Mucosa of descending colon (tissue), 3 donors: ENCODE results near the gene GTSE1. TPM values are rescaled to one million over a fixed set of nuclear protein-coding genes. Genes with fewer than 3 reads are reported as not detected.

ENCODE experiments used
- ATAC-seq: fragments of 200-7000 bp; cut with Tn5 transposase; one replicate; pipeline ENCODE4 v1.9.1; 2020; ENCODE audit warnings: mild to moderate bottlenecking, moderate library complexity
- DNase-seq, 3 donors: peaks; one replicate each; pipeline ENCODE4 v3.0.0-alpha.2; 2020
- H3K36me3 ChIP-seq: fragments of 200-600 bp; one replicate; pipeline ENCODE4 v1.8.0; 2021; ENCODE audit warnings: low read depth, mild to moderate bottlenecking
- H3K4me1 ChIP-seq: fragments of 200-600 bp; one replicate; pipeline ENCODE4 v1.8.0; 2021; ENCODE audit warnings: low read depth, mild to moderate bottlenecking
- H3K4me3 ChIP-seq: fragments of 200-600 bp; one replicate; pipeline ENCODE4 v1.8.0; 2021; ENCODE audit warnings: mild to moderate bottlenecking
- H3K9me3 ChIP-seq: fragments of 200-600 bp; one replicate; pipeline ENCODE4 v1.8.0; 2021; ENCODE audit warnings: mild to moderate bottlenecking
- intact Hi-C, 2 donors: fragments of 100-400 bp; cut with DNase I in 1 of 2; cut with micrococcal nuclease in 1 of 2; formaldehyde crosslinking; loops; one replicate each; pipeline versions ENCODE4 v1.11.0 to v1.11.1; 2022; cut with DNase I, micrococcal nuclease
- total RNA-seq, 3 donors: library from RNA; stranded (reverse); fragmentation: NEBNext Ultra II Directional in 2 of 3; extraction: Animal tissue kit (Norgen Biotek cat#: 25700) in 2 of 3; gene quantifications; one replicate each; pipeline versions ENCODE4 v1.2.1 to v1.2.4, GENCODE V29; 2021 to 2023
- TF ChIP-seq, protein P1 (sequence below): fragments of 200-600 bp; IDR thresholded peaks from one replicate; pipeline ENCODE4 v1.8.0; 2022; ENCODE audit warnings: antibody characterized with exemption, mild to moderate bottlenecking
- donor health status: DM: no; HTN: no; CAD: no; lungs with moderate emphysema.
- donor health status: DM: no; HTN: no; CAD: no.
- donor health status: DM: no; HTN: yes; CAD: no.

The GTSE1 gene
- total RNA-seq, 3 donors from 2014 or later, result 1.6 to 10.9 (median 3.6) TPM

DNA sequence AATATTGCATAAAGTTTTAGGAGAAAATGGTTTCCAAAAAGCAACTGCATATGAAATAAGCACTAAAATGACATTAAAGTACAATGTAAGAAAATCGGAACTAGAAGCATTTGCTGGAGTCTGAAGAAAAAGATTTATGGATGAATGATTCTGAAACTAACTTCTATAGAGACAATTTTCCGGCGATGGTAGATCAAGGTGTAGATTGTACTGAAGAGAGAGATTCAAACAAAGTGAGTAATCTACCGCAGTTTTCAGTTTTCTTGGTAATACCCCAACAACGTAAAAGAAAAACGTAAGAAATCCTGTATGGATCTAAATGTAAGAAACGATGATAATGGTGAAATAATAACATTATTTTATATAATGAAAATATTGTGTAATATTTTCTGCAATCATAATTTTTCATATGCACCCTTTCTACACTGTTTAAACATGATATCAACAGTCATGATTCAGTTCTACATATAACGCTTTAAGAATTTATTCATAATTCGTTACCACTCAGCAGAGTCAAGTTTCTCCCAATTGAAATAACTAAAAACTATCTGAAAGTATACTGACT is 44.8 kb upstream of the GTSE1 start:
- intact Hi-C loops, result no loop called here
- TF ChIP-seq, protein P1, sequence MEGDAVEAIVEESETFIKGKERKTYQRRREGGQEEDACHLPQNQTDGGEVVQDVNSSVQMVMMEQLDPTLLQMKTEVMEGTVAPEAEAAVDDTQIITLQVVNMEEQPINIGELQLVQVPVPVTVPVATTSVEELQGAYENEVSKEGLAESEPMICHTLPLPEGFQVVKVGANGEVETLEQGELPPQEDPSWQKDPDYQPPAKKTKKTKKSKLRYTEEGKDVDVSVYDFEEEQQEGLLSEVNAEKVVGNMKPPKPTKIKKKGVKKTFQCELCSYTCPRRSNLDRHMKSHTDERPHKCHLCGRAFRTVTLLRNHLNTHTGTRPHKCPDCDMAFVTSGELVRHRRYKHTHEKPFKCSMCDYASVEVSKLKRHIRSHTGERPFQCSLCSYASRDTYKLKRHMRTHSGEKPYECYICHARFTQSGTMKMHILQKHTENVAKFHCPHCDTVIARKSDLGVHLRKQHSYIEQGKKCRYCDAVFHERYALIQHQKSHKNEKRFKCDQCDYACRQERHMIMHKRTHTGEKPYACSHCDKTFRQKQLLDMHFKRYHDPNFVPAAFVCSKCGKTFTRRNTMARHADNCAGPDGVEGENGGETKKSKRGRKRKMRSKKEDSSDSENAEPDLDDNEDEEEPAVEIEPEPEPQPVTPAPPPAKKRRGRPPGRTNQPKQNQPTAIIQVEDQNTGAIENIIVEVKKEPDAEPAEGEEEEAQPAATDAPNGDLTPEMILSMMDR, result no peak
- no peaks in the 10 kb centered on the region for H3K36me3 ChIP-seq
- H3K4me3 ChIP-seq, result no peak overlapping the region
- H3K4me1 ChIP-seq, result peaks cover 11% of the 10 kb centered on the region
- no peak for DNase-seq
- no peaks in the 10 kb centered on the region for H3K9me3 ChIP-seq
- ATAC-seq, result no peak

DNA sequence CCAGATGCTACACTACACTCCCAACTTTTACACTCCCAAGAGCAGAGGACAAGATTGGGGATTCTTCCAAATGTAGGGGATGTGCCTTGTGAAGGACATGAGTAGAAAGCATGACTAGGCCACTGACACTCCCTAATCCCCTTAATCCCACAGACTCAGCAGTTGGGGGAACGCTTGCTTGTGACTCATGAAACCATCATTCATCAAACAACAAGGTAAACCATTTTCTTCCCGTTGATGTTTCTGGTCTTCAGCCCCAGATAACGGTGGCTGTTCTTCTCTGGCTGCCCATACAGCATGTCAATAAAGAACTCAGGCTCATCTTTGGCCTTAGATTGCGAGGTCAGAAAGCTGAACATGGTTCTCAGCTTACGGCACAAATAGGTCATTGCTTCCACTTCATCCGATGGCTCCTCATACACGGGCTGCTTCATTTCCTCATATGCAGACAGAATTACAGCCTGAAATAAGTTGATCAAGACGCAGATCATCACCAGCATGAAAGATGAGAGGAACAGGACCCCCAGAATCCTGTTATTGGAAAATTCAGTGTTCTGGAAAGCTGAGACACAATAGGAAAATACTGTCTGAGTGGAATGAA is 40.2 kb upstream of the GTSE1 start:
- DNase-seq, result no peak
- H3K36me3 ChIP-seq, result no peaks in the 10 kb centered on the region
- no peaks in the 10 kb centered on the region for H3K9me3 ChIP-seq
- TF ChIP-seq, protein P1, result no peak
- no peaks in the 10 kb centered on the region for H3K4me1 ChIP-seq
- intact Hi-C loops, result no loop called here
- no peak for ATAC-seq
- H3K4me3 ChIP-seq, result no peak overlapping the region

DNA sequence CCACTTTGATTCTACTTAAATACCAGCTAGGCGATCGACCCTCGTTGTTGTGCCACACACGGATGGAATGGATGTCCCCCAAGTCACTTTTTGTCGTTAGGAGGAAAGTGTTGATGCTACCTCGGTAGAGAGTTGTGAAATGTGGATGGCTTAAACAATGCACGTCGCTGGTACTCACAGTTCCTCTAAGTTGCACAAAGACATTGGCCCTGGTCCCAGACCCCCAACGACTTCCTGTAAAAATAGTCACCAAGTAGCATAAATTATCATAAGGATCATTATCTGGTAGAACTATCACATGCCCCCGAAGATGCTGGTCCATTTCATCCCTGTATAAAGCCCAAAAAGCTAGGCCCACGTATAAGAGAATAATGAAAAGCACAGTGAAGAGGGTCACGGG is 37.3 kb upstream of the GTSE1 start:
- ATAC-seq (no peak), DNase-seq (no peak)
- Histone ChIP-seq H3K9me3 (no peaks in the 10 kb centered on the region), H3K4me3 (no peak overlapping the region), H3K36me3 (no peaks in the 10 kb centered on the region), H3K4me1 (peaks cover 2% of the 10 kb centered on the region)
- intact Hi-C loops, result no loop called here
- TF ChIP-seq, protein P1, result no peak

DNA sequence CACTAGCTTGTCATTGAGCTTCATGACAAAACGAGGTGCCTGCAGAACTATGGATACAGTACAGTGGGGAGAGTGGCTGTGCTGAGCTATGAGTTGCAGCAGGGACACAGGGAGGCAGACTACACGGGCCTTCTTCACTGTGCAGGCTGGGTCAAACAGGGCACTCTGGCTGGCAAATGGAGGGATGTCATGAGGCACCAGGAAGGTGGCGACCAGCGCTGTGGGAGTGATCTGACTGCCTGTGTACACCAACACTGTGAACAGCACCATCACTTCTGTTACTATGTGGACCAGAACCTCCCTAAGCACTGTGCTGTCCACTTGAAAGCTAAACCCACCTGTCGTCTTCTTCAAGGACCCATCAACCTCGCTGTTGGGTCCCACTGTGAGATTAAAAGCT is 36.6 kb upstream of the GTSE1 start:
- H3K4me3 ChIP-seq, result no peak overlapping the region
- H3K4me1 ChIP-seq, result peaks cover 2% of the 10 kb centered on the region
- no peak for DNase-seq
- intact Hi-C loops, result no loop called here
- no peaks in the 10 kb centered on the region for H3K9me3 ChIP-seq
- no peak for ATAC-seq
- TF ChIP-seq, protein P1, result no peak
- no peaks in the 10 kb centered on the region for H3K36me3 ChIP-seq

DNA sequence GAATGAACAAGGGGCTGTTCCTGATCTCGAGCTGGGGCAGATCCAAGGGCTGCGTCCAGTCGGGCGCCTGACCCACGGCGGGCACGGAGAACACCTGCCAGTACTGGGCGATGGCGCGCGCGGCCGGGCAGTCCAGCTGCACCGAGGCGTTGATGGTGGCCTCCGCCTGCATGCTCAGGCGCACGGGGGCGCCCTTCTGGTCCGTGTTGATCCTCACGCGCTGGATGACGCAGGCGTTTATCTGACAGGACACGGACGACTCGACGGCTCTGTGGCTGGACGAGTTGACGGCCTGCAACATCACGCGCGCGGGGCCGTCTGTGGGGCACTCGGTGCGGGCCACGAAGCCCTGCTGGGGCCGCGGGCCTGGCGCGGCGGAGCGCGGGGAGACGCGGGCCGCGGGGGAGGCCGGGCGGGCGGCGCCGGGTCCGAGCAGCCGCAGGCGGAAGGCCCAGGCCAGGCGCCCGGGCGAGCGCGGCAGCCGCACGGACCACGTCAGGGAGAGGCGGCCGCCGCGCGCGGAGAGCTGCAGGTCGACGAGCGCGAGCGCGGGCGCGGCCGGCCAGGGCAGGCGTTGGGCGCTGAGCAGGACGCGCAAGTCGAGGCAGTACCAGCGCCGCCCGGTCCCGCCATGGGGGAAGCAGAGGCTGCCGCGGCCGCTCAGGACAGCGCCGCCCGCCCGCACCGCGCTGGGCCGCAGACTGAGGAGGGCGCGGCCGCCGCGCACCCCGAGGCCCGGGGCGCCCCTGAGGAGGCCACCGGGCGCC is 34.0 kb upstream of the GTSE1 start:
- Histone ChIP-seq H3K9me3 (no peaks in the 10 kb centered on the region), H3K4me3 (no peak overlapping the region), H3K4me1 (peaks cover 8% of the 10 kb centered on the region), H3K36me3 (no peaks in the 10 kb centered on the region)
- intact Hi-C loops, result no loop called here
- DNase-seq (peak; percentile 75 to 85 (median 79)), ATAC-seq (peak; percentile 46)
- TF ChIP-seq, protein P1, result peak; percentile 8
